GM21529 (cell line): ENCODE results near the gene CNOT10.

Source experiments
- ATAC-seq: cut with Tn5 transposase; IDR thresholded peaks from one replicate; pipeline ENCODE4 v1.9.1; 2021; ENCODE audit not compliant: unreplicated experiment

Gene CNOT10

DNA sequence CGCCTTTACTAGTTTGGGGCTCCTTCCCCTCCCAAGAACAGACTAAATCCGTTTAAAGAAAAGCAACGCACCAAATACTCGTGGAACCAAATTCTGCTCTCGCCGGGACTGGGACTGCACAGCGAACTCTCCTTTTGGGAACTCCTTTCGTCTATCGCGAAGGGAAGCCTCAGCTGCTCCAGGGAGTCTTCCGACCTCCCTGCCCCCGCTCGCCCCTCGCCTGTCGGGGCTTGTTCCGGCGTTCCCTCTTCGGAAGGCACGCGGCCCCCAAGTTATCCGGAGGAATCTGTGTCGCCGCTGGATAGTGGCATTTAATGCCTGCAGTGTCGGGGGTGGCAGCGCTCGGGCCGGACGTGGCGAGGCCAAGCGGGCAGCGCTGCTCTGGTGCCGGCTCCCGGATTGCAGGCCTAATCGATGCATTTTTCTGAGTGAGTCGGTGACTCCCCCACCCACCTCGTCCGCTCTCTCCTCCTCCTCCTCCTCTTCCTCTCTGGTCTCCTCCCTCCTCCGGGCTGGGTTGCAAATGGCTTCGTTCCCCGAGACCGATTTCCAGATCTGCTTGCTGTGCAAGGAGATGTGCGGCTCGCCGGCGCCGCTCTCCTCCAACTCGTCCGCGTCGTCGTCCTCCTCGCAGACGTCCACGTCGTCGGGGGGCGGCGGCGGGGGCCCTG, 132.7 kb downstream of the CNOT10 start, which contains the start of gene TRIM71:
Gene TRIM71 (plus strand): TSS at position 440 of the 671 bp plus-strand sequence. CDS start 84 bp downstream, at position 524.
- ATAC-seq = no peak

DNA sequence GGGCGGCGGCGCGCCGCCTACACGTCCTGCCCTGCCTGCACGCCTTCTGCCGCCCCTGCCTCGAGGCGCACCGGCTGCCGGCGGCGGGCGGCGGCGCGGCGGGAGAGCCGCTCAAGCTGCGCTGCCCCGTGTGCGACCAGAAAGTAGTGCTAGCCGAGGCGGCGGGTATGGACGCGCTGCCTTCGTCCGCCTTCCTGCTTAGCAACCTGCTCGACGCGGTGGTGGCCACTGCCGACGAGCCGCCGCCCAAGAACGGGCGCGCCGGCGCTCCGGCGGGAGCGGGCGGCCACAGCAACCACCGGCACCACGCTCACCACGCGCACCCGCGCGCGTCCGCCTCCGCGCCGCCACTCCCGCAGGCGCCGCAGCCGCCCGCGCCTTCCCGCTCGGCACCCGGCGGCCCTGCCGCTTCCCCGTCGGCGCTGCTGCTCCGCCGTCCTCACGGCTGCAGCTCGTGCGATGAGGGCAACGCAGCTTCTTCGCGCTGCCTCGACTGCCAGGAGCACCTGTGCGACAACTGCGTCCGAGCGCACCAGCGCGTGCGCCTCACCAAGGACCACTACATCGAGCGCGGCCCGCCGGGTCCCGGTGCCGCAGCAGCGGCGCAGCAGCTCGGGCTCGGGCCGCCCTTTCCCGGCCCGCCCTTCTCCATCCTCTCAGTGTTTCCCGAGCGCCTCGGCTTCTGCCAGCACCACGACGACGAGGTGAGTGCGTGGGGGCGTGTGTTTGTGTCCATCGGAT, 133.4 kb downstream of the CNOT10 start:
- ATAC-seq = no peak

DNA sequence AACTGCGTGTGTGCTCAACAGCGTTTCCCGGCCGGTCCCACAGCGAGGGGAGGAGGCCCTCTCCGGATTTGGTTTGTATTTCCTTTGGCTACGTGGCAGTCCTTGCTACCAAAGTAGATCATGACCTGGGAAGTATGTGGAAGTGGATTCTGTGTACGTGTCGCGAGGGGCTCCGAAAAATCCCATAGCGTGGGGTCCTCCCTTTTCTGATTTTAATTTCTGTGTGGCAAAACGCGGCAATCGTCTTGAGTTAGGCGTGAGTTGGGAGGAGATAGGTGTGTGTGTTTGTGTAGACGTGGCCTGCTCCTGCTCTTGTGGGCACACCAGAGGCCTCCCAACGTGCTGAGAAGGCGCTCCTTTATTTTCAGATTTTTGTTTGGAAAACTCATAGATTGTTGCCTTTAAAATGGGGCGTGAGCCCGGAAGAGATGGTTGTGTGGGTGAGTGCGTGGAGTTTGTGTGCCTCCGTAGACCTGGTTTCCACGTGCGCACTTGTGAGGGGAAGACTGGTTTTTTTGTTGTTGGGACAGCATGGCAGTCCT, 134.1 kb downstream of the CNOT10 start:
- ATAC-seq = no peak

DNA sequence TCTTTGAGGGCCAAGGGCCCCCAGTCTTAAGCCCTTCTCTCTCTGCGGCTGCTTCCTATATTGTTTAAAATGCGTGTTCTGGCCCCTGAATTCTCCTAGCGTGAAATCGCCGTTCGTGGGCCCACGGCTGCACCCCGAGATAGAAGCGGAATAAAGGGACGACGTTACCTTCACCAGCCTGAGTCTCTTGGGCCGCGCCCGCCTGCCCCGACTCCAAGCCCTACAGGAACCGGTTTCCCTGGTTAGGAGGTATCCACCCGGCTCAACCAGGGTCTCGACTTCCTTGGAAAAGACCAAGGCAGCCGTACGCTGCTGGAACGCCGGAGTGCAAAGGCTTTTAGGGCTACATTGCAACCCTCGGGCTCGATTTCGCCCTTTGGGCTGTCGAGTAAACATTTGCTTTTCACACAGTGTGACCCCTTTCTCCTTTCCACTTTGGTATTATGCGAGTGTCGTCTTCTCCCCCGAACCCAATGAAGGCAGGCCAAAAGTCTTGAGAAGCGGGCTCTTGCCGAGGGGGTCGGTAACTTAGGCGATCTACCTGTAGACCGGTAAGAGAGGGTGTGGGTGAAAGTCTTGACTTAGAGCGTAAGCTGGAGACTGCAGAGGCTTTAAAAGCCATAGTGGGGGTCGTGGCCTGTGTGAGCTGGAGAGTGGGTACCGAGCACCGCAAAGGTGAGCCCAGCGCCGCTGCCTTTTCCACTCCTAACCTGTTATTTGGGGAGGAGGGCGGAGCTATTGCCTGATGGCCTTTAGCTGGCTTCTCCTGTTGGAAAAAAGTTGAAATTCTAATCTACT, 134.8 kb downstream of the CNOT10 start:
- no peak for ATAC-seq

DNA sequence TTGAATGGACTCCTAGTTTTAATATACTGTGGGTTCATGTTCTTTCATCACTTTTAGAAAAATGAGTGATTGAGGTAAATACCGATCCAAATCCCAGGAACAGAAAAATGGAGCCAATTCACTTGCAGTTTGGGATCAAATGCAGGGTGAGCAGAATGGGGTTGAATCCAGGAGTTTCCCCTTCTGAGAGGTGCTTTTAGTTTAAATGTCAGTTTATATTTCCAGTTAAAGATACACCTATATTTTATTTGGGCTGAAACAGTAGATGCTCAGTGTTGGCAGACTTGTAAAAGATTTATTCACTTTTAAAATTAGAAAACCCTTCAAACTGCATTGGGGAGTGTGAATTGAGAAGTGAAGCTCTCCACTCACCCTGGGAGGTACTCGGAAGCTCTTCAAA, 135.4 kb downstream of the CNOT10 start:
- no peak for ATAC-seq

DNA sequence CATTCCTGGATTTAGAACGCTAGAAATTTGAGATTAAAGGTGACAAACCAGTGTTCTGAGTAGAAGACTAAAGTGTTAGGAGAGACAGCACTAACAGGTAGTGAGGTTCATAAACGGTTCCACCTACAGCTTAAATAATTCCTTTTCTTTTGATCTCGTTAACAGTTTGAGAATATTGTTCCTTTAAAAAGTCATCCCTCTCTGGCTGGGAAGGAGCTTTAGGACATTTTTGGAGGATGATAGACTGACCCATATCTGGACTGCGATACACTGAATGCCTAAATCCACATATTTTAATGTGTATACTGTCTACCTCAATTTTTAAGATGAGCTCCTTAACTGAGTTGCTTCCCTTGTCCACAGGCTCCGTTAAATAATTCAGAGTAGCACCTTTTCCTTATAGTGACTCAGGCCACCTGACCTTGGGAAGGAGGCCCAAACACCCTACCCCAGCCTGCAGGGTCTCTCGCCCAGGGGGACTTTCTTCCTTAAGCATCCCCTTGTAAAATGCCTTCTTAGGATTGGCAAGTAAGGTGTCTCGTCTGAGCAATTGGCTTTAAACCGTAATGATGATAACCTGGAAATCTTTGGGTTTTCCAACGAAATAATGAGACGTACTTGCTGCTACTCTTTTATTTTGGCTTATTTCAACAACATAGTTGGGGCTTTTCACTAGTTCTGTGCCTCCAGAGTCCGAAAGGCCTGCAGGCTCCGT, 136.1 kb downstream of the CNOT10 start:
- no peak for ATAC-seq

DNA sequence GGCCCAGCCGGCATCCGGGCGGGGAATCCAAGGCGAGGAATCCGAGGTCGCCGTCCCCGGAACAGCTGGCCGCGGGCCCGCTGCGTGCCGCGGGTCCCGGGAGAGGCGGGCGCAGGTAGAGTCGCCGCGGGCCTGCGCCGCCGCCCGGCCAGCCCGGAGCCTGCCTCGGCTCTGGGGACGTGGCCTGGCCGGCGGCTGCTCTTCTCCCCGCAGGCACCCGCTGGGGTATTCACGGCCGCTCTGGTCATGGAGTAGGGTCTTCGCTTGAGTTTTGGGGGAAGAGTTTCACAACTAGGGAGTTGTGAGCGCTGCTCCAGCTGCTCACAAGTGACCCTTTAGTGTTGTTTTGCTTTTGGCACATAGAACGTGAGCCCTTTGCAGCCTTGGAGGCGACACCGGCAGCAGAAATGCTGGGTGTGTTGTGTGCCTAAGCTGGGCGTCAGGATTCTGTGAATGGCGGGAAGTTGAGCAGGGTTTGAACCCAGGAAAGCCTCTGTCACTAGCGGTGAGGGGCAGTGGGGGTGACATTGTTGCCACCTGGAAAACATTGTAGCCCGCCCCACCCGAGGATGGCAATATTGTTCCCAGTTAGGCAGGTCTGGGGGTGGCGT, 136.8 kb downstream of the CNOT10 start:
- ATAC-seq = no peak

DNA sequence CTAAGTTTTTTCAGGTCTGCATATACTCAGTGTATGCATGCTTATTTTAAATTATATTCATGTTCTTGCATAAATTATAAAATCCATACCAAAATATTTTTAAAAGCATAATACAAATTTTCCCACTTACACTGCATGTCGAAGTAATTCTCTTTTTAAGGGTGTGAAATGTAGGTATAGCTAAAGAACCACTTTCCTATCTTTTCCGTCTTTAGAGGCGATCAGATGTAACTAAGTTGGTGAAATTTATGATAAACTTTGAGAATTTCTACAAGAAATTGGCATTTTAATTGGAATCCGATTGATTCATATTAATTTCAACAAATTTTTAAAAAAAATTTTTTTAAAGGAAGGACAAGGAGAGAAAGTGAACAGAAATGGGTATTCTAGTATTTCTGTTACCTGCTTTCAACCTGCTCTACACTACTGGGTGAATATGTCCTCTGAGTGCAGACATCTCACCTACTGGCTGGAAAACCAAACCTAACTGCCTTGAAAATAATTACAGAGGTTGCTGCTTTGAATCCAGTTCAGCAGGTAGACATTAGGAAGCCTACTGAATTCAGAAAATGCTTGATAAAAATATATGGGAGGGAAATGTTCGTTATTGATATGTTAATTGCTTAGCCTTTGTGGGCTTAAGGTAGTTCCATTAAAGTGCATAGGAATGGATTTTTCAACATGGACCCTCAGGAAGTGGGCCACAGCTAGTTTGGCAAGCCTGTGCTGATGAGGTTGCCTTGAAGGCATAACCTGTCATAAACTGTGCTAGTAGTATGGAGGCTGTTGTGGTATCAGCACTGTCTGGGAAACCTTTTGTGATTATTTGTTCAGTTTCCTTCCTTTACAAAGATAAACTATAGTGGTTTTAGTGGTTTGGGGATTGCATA, 137.9 kb downstream of the CNOT10 start:
- ATAC-seq = no peak
